Fibroblast of skin of left biceps (primary cell): ENCODE data around the gene CINP.
"Not testable (repeated sequence)": the region's sequence is repeated elsewhere in the genome, so short reads cannot be mapped to it uniquely, and the experiment has no call there.

Source experiments
- DNase-seq, 2 experiments: peaks; one replicate each; pipeline ENCODE4 v3.0.0-alpha.2; 2013; ENCODE audit warnings: low read depth in 2 of 2

CINP gene

DNA sequence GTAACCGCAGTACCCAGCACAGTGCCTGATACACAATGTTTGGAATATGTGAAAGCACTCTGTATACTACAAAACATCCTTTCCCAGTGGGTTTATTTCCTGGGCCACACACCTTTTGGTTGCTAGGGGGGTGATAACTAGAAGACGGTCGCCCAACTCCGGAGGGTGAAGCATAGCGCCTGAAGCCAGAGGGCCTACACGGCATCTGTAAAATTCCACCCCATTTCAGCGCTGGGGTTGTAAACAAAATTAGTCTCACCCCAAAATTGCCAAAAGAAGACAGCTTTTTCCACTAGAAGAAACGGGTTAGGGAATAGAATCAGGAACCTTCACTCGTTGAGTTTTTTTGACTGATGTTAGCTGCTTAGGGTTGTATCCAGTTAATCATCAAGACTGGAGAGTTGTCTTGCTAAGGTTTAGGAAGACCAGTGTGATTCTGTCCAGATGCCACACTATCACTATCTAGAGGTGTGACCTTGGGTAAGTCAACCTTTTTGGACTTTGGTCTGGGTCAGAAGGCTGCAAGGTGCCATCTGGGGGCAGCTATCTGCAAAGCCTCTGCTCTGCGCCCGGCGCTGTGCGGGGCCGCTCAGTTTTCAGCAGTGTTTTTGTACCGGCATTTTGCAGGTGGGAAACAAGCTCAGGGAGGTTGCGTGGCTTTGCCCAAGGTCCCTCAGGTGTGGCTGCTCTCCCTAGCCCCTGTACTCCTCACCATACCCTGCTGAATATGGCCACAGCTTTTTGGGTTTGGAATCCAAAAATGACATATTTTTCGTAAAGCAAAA is 41.8 kb downstream of the CINP start:
- no peak for DNase-seq

GRCh38 chr14:102320033-102320660 is 42.5 kb downstream of the CINP start:
- DNase-seq = no peak

GRCh38 chr14:102319351-102320032 is 43.2 kb downstream of the CINP start, which contains the start of gene ZNF839:
Gene ZNF839, plus strand, starts transcription at chr14:102319746. Its CDS starts 20 bp downstream, at chr14:102319766.
- peak; percentile 69 to 73 for DNase-seq

- no peak for DNase-seq
These were observed 43.9 kb downstream of the CINP start for GRCh38 chr14:102318781-102319276.

GRCh38 chr14:102317564-102318248 is 45.0 kb downstream of the CINP start:
- no peak for DNase-seq

DNA sequence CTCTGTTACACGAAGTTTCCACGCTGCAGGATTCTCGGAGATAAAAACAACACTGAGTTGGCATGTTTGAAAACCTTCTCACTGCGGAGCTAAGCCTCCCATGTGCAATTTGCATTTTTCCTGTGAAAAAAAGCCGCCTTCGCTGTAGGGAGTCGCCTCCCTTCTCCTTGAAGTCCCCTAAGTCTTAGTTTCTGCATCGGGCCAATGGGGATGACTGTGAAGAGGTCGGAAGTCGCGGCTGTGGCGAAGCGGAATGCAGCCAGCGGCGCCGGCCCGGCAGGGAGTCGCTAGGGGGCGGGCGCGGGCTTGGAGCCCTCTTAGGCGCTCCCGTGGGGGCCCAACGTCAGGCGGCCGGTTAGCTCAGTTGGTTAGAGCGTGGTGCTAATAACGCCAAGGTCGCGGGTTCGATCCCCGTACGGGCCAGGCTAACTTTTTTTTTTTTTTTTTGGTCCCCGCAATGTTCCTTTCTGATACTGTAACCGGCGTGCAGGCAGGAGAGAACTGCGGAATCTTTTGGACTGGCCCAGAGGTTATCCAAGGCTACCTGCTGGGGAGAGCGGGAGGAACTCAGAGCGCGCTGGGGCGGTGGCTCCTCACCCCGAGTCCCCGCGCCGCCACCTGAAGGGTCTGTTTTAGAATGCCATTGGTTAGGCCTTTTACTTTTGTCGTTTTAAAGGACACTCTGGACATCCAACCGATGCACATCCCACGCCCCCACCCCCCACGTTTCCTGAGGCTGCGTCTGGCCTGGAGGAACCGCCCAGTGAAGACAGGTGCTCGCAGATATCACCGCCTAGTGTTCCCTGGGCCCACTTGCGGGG is 45.7 kb downstream of the CINP start:
- peak; percentile 71 for DNase-seq

GRCh38 chr14:102316338-102316742 is 46.4 kb downstream of the CINP start:
- DNase-seq = peak; percentile 57 to 67

DNA sequence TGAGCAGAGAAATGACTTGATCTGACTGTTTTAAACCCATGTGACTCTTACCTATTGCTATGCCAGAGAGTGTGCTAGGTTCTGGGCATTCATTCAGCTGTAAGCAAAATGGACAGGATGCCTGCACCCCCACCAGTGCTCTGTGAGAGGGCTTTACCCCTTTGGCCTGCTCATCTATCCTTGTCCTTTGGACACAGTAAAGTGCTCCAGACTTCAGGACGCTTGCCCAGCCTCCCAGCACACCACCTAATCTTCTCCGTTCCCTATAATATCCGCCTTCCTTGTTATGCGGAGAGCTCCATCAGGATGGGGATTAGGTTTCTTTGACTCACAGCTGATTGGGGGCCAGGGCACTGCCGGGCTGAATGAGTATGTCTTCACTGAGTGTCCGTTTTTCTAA is 47.6 kb downstream of the CINP start:
- DNase-seq = no peak

DNA sequence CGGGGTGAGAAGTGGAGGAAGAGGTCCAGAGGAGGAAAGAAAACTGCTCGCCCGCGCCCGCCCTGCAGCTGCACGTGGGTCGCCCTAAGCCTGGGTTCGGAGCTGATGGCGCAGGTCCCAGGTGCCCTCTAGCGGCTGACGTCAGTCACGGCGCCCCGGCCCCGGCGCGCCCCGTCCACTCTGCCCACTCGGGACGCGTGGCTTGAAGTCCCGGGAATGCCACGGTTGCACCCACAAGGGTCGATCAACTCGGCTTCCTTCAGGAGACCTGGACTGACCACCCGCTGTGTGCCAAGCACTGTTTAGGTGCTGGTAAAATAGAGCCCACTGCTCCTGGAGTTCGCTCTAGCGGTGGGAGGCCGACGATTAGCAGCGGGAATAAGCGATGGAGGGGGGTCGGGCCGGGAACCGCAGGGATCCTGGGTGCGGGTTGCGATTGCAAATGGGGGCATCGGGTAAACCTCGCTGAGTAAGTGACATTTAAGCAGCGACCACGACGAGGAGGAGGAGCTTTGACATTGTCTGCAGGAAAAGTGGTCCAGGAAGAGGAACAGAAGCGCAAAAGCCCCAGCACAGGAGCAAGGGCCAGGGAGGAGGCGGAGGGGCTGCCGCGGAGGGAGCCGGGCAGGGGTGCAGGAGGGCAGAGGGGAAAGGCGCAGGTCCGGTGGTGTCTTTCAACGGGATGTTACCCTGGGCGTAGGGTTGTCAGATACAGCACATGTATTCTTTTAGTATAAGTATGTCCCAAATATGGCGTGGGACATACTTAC is 48.3 kb downstream of the CINP start:
- no peak for DNase-seq

GRCh38 chr14:102304611-102305506 is 57.8 kb downstream of the CINP start, which contains the start of gene MOK:
Gene MOK, minus strand, starts transcription at chr14:102305164. Its CDS starts 196 bp downstream, at chr14:102304968.
- peak; percentile 75 to 84 for DNase-seq

GRCh38 chr14:102303664-102304063 is 59.0 kb downstream of the CINP start:
- DNase-seq = no peak

DNA sequence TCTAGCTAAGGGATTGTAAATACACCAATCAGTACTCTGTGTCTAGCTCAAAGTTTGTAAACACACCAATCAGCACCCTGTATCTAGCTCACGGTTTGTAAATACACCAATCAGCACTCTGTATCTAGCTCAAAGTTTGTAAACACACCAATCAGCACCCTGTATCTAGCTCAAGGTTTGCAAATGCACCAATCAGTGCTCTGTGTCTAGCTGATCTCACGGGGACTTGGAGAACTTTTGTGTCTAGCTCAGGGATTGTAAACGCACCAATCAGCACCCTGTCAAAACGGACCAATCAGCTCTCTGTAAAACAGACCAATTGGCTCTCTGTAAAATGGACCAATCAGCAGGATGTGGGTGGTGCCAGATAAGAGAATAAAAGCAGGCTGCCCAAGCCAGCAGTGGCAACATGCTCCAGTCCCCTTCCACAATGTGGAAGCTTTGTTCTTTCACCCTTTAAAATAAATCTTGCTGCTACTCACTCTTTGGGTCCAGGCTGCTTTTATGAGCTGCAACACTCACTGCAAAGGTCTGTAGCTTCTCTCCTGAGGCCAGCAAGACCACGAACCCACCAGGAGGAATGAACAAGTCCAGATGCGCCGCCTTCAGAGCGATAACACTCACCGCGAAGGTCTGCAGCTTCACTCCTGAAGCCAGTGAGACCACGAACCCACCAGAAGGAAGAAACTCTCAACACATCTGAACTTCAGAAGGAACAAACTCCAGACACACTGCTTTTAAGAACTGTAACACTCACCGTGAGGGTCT is 64.2 kb downstream of the CINP start:
- not testable (repeated sequence) for DNase-seq
